GM21447 (cell line): ENCODE measurements around the gene CFD.
A peak's percentile ranks its signal among the peaks of the same experiment; 100 is the strongest.
"Not testable (repeated sequence)": the region's sequence is repeated elsewhere in the genome, so short reads cannot be mapped to it uniquely, and the experiment has no call there.

Experiments used
- ATAC-seq: cut with Tn5 transposase; IDR thresholded peaks from one replicate; pipeline ENCODE4 v1.9.1; 2021; ENCODE audit not compliant: unreplicated experiment

Gene CFD

DNA sequence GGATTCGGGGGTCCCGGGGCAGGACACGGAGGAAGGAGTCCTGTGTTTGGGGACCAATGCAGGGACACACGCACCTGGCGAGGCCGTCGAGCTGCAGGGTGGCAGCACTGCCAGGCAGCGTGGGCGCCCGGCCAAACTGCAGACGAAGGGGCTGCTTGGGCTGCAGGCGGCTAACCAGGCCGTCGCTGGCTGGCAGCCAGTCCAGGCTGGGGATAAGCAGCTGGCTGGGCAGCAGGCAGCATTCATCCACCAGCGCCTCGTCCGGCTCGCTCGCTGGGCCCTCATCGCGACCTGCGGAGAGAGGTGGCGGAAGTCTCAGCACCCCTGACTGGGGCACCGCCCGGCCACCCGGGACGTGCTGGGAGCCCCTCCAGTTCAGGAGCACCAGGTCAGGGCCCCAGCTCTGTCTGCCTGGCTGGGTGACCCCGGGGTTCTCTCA is 11.5 kb downstream of the CFD start:
- no peak for ATAC-seq

DNA sequence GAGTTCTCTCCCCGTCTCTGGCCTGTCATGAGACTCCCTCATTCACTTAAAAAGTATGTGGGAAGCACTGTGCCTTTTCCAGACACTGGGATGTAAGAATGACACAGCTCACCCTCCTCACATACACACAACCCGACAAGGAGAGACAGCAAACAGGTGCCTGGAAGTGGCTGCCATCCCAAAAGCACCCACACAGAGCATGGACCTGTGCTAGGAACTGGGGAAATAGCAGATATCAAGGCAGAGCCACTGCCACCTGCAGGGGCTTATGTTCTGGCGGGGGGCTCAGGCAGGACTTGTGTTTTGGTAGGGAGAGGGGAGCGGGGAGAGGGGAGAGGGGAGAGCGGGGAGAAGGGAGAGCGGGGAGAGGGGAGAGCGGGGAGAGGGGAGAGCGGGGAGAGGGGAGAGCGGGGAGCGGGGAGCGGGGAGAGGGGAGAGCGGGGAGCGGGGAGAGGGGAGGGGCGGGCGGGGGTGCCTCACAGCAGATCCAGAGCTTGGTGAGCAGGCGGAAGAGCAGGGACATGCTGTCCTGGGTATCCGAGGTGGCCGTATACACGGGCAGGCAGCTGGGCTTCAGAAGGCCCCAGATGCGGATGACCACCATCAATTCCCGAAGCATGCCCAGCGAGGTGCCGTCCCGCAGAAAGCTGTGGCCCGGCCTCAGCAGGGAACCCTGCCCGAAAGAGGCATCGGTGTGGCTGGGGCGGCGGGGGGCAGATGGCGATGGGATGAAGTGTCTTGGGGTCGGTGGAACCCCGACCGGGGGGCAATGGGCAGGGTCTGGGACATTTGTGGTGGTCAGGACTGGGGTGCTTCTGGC is 12.2 kb downstream of the CFD start:
- ATAC-seq: no peak

DNA sequence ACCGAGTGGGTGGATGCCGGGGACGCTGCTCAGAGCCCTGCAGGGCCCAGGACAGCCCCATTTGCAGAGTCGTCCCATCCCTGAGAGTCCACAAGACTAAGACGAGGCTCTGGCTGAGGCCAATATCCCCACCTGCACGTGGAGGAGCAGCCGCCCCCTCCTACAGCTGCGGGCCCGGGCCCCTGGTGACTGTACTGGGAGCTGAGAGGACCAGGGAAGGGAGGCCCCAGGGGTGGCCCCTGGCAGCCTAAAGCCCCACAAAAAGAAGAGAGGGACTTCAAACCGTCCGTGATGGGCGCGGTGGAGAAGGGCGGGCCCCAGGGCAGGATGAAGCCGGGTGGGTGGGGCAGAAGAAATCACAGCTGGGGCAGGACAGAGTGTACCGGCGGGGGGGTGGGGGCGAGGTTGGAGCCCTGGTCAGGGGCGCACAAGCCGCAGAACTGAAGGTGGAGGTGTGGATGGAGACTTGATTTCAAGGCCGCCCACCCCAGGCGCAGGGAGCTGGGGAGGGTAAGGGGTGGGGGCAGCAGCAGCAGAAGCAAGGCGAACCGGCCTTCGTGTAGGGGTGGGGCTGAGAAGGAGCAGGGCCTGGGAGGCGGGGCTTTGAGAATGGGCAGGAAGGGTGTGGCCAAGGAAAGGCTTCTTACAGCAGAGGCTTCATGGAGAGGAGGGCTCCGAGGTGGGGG is 12.9 kb downstream of the CFD start:
- peak; percentile 68 for ATAC-seq

DNA sequence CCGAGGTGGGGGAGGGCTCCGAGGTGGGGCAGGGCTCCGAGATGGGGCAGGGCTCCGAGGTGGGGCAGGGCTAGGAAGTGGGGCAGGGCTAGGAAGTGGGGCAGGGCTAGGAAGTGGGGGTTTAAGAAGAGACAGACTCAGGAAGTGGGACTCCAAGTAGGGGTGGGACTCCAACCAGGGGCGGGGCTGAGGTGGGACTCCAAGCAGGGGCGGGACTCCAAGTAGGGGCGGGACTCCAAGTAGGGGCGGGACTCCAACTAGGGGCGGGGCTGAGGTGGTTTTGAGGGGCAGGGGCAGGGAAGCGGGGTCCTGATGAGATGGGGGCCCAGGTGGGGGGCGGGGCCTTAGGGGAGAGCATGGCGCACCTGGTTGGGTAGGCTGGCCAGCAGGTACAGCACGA is 13.6 kb downstream of the CFD start:
- ATAC-seq: no peak

DNA sequence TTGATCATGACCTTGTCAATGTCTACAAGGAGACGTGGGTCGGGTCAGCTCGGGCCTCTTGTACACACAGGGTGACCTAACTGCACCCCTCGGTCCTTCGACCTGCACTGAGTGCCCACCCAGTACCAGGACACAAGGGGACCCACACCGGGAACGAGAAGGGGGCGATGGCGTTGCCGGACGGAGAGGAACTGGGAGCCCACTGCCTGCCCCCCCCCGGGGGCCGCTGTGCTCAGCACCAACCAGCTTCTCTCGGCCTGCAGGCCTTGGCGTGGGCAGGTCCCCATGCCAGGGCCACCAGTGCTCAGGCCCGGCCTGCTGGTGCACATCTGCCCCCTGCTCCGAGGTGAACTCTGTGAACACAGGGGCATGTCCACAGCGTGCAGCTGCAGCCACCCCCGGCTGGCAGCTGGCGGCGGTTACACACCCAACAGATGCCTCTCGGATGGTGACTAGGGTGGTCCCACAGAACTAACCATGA is 14.1 kb downstream of the CFD start:
- no peak for ATAC-seq

DNA sequence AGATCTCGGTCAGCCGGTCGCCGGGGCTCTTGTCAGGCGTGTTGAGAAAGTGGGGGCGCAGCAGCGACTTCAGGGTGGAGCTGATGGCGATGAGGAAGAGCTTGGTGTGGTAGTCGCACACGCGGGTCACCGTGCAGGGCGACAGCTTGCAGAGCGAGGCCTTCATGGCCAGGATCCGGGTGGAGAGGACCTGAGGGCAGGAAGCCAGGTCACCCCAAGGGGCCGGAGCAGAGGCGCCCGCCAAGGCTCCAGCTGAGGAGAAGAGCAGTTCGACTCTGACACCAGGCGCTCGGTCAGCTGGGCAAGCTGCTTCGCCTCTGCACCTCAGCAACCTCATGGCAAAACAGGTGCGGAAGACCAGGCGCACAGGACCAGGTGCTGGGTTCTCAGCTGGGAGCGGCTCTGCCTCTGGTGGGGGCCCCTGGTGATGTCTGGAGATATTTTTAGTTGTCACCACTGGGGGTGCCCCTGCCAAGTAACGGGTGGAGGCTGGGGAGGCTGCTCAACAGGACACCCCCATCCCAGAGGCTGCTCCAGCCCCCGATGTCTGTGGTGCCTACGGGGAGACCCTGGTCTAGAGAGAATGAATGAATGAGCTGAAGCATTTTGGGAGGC is 15.9 kb downstream of the CFD start:
- ATAC-seq: no peak

DNA sequence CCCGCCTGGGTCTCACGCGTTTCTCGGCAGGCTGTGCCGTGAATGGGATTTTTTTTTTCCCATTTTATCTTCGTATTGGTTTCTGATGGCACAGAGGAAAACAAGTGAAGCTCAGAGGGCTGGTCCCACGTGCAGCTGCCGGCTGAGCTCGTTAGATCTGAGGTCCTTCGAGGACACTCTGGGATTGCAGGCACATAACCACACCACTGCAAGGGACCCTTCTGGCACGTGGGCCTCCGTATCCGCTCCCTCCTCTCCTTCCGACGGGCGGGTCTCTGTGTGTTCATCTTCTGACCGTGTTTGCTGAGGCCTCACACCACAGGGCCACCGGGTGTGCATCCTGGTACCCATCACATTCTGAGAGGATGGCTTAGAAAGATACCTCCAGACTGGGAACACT is 16.6 kb downstream of the CFD start:
- no peak for ATAC-seq

DNA sequence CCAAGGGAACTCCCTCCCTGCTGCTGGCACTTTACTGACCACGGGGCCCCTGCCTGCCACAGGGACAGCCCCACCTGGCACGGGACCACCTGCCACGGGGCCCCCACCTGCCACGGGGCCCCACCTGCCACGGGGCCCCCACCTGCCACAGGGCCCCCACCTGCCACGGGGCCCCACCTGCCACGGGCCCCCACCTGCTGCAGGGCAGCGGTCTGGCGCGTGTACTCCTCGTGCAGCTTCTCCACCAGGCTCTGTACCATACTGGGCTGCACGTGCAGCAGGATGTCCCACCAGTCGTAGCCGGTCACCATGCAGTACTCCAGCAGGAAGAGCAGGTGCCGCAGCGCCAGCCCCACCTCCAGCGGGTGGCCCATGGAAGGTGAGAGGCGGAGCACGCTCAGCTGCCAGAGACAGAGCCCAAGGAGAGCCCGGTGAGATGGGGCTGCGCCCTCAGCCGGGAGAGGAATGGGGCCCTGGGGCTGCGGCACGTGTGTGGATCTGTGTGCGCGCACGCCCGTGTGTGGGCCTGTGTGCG is 17.4 kb downstream of the CFD start:
- ATAC-seq: no peak

DNA sequence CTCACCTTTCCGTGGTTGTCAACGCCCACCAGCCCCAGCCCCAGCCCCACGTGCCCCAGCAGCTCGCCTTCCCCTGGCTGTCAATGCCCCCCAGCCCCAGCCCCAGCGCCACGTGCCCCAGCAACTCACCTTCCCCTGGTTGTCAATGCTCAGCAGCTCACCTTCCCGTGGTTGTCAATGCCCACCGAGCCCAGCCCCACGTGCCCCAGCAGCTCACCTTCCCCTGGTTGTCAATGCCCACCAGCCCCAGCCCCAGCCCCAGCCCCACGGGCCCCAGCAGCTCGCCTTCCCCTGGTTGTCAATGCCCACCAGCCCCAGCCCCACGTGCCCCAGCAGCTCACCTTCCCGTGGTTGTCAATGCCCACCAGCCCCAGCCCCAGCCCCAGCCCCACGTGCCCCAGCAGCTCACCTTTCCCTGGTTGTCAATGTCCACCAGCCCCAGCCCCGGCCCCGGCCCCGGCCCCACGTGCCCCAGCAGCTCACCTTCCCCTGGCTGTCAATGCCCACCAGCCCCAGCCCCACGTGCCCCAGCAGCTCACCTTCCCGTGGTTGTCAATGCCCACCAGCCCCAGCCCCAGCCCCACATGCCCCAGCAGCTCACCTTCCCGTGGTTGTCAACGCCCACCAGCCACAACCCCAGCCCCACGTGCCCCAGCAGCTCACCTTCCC is 18.7 kb downstream of the CFD start:
- not testable (repeated sequence) for ATAC-seq

DNA sequence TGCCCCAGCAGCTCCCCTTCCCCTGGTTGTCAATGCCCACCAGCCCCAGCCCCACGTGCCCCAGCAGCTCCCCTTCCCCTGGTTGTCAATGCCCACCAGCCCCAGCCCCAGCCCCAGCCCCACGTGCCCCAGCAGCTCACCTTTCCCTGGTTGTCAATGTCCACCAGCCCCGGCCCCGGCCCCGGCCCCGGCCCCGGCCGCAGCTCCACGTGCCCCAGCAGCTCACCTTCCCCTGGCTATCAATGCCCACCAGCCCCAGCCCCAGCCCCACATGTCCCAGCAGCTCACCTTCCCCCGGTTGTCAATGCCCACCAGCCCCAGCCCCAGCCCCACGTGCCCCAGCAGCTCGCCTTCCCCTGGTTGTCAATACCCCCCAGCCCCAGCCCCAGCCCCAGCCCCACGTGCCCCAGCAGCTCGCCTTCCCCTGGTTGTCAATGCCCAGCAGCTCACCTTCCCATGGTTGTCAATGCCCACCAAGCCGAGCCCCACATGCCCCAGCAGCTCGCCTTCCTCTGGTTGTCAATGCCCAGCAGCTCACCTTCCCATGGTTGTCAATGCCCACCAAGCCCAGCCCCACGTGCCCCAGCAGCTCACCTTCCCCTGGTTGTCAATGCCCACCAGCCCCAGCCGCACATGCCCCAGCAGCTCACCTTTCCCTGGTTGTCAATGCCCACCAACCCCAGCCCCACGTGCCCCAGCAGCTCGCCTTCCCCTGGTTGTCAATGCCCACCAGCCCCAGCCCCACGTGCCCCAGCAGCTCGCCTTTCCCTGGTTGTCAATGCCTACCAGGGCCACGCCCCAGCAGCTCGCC is 19.5 kb downstream of the CFD start:
- ATAC-seq: not testable (repeated sequence)

DNA sequence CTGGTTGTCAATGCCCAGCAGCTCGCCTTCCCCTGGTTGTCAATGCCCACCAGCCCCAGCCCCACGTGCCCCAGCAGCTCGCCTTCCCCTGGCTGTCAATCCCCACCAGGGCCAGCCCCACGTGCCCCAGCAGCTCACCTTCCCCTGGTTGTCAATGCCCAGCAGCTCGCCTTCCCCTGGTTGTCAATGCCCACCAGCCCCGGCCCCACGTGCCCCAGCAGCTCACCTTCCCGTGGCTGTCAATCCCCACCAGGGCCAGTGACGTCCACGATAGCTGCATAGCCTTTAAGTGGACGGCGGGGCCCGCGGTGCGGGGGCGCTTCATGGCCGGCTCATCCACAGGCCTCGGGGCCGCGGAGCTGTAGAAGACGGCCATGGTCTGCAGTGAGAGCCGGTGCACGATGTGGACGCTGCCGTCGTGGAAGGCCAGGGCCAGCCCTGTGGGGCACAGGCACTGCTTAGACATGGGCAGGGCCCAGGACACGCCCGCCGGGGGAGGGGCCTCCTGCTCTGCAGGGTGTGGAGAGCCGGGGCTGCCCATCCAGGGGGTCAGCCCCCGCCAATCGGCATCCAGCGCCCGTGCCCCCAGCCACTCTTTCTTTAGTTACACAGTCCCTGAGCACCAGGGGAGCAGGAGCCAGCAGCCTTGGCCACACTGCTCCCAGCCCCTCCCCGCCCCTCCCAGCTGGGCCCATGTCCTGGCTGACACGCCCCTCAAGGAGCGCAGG is 20.4 kb downstream of the CFD start:
- ATAC-seq: no peak

DNA sequence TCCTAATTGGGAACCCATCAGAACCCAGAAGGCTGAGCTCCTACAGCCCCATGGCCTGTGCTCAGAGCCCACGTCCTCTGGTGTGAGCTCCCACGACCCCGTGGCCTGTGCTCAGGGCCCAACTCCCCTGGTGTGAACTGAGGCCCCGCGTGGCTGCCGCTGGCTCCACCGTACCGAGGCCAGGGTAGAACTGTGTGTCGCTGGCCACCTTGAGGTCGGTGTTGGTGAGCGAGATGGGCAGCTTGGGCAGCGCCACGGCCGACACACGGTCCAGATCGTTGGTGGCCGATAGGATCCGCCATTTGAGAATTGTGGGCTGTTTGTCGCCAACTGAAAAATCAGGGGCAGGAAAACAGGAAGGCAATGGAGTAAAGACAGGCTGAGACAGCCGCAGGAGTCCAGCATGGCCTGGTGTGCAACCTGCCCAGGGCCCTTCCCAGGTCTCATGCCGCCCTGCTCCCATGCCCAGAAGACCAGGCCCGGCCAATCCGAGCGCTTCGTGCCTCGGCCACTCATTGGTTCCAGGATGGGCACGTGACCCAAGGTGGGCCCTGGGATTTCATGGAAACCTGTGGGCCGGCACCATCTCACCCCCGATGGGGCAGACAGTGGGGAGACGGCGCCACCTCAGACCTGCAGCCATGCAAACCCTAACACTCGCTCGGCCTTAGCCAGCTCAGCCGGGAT is 22.1 kb downstream of the CFD start:
- no peak for ATAC-seq

DNA sequence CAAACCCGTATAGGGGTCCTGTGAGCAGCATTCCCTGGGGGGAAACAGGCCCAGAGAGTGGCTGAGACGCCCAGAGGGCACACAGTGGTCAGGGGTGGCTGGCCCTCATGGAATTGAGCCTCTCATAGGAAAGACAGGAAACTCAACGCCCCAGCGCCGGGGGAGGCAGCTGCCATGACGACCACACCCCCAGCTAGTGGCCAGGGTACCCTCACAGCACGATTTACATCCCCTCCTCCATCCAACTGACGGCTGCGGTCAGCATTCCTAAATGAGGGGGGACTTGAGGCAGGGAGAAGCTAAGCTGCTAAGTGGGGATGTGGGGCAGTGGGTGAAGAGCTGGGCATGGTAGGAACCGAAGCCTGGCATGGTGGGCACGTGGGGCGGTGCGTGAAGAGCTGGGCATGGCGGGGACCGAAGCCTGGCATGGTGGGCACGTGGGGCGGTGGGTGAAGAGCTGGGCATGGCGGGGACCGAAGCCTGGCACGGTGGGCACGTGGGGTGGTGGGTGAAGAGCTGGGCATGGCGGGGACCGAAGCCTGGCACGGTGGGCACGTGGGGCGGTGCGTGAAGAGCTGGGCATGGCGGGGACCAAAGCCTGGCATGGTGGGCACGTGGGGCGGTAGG is 23.5 kb downstream of the CFD start:
- ATAC-seq: no peak

DNA sequence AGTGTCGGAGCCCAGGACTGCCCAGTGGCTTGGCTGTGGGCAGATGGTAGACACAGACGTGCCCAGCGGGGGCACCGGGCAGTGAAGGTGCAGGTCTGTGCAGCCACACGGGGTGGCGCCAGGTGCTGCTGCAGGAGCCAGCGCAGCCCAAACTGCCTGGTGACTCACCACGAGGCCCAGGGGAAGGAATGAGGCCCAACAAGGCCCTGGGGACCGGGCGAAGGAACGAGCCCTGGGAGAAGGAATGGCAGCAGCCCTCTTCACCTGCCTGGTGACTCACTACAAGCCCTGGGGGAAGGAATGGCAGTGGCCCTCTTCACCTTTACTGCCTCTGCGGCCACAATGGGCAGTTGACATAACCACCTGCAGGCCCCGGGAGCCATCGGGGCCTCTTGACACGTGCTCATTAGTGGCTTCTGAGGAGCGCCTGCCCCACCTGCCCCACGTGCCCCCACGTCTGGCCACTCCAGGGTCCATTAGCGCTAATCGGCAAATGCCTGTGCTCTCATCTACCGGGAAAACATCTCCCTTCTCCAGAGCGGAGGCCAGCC is 24.3 kb downstream of the CFD start:
- no peak for ATAC-seq

DNA sequence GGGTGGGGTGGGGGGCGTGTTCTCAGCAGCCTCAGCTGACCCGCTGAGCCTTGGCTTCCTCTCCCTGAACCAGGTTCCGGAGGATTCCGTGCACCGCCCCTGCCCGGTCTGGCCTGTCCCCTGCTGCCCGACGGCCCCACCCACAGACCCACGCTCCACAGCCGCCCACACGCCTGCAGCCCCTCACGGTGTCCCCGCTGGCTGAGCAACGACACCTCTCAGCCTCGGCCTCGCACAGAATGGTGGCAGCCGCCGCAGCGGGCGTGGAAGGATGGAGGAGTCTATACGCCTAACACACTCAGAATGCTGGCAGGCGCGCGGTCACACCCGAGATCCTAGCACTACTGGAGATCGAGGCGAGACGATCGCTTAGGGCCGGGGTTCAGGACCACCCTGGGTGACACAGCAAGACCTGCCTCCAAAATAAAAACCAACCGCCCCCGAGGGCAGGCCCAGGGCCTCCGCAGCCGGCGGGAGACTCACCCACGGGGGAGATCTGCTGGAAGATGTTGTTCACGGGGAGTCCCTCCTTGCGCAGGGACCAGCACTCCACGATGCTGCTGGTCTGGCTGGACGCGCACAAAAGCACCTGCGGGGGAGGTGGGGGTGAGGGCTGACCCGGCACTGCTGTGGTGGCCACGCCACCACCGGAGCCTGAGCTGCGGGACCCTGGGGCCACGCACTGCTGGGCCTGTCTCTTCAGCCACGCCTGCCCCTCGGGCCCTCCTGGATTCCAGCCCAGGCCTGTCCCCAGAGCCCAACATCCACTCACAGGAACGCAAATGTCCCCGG is 25.2 kb downstream of the CFD start:
- no peak for ATAC-seq

DNA sequence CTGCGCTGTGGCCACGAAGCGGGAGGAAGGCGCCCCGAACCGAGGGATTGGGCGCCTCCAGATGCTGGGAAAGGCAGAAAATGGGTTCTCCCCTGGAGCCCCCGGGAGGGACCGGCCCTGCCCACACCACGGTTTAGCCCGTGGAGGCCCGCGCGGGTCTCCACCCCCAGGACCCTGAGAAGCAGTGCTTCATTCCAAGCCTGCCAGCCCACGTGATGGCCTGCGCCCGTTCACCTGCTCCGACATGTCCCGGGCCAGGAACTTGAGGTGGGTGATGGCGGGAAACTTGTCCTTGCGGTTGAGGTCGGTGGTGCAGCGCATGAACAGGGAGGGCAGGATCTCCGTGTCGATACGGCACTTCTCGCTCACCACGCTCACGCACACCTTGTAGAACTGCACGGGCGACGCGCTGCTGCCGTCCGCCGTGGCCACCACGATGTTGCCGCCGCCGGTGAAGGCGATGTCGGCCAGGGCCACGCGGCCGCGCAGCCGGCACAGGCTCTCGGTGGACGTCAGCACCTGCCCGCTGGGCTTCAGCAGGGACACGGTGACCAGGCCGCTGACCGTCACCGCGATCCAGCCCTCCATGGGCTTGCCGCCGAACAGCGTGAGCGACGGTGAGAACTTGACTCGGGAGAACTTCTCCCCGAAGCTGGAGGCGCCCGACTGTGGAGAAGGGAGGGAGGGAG is 26.2 kb downstream of the CFD start:
- ATAC-seq: no peak

DNA sequence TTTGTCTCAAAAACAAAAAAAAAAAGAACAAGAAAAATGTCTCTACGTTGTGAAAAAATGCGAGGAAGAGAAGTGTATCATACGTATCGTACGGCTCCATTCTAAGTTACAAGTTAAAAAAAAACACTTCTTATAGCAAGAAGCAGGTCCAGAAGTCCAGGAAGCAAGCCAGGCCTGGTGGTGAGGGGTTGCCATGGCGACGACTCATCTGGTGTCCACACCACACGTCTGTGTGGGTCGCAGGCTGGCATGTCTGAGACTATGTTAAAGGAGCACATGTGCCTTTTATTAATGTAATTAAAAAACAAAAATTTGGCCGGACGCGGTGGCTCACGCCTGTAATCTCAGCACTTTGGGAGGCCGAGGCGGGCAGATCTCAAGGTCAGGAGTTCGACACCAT is 27.6 kb downstream of the CFD start:
- ATAC-seq: no peak
